ENCODE measurements around the gene KCNQ1.
"Not testable (repeated sequence)": the region's sequence is repeated elsewhere in the genome, so short reads cannot be mapped to it uniquely, and the experiment has no call there.

The KCNQ1 gene

DNA sequence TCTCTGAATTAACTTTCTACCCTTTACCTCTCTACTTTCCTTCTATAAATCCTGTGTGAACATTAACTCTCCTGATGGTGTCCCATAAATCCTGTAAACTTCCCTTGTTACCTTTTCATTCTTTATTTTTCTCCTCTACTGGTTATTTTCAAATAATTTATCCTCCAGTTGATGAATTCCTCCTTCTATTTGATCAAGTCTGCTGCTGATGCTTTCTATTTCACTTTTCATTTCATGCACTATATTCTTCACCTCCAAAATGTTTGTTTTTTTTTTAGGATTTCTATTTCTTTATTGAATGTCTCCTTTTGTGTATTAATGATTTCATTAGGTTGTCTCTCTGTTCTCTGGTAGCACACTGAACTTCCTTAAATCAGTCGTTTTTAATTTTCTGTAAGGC, 186.4 kb downstream of the KCNQ1 start:
- no peak for DNase-seq (ENCODE audit: low read depth)
- H3K4me3 ChIP-seq (ENCODE audit: low read length), result no peak overlapping the region
- TF ChIP-seq, protein P1, sequence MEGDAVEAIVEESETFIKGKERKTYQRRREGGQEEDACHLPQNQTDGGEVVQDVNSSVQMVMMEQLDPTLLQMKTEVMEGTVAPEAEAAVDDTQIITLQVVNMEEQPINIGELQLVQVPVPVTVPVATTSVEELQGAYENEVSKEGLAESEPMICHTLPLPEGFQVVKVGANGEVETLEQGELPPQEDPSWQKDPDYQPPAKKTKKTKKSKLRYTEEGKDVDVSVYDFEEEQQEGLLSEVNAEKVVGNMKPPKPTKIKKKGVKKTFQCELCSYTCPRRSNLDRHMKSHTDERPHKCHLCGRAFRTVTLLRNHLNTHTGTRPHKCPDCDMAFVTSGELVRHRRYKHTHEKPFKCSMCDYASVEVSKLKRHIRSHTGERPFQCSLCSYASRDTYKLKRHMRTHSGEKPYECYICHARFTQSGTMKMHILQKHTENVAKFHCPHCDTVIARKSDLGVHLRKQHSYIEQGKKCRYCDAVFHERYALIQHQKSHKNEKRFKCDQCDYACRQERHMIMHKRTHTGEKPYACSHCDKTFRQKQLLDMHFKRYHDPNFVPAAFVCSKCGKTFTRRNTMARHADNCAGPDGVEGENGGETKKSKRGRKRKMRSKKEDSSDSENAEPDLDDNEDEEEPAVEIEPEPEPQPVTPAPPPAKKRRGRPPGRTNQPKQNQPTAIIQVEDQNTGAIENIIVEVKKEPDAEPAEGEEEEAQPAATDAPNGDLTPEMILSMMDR (IDR thresholded peaks at IDR 0.05; ENCODE audit: insufficient read depth, low read depth, low read length, missing control alignments), result no peak

GRCh38 chr11:2639763-2640162, 195.0 kb downstream of the KCNQ1 start:
- not testable (repeated sequence) for DNase-seq (ENCODE audit: low read depth); H3K4me3 ChIP-seq (ENCODE audit: low read length)

DNA sequence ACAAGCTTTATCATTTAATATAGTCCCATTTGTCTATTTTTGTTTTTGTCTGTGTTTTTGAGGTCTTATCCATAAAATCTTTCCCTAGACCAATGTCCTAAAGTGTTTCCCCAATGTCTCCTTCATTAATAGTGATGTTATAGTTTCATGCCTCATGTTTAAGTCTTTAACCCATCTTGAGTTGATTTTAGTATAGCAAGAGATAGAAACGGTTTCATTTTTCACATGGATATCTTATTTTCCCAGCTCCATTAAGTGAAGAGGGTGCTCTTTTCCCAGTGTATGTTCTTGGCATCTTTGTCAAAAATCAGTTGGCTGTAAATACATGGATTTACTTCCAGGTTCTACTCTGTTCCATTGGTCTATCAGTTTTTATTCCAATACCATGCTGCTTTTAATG, 196.8 kb downstream of the KCNQ1 start:
- TF ChIP-seq, protein P1 (IDR thresholded peaks at IDR 0.05; ENCODE audit: insufficient read depth, low read depth, low read length, missing control alignments), result no peak
- no peak for DNase-seq (ENCODE audit: low read depth)
- no peak overlapping the region for H3K4me3 ChIP-seq (ENCODE audit: low read length)

DNA sequence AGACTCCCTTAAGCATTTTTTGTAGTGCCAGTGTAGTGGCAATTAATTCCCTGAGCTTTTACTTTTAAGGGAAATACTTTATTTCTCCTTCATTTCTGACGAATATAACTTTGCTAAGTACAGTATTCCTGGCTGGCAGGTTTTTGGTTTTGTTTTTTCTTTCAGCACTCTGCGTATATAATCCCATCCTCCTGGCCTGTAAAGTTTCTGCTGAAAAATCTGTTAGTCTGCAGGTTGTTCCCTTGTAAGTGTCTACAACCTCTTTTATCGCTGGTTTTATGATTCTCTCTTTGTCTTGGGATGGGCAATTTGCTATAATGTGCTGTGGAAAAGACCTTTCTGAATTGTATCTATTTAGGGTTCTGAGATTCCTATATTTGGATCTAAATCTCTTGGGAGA, 198.9 kb downstream of the KCNQ1 start:
- no peak for DNase-seq (ENCODE audit: low read depth)
- H3K4me3 ChIP-seq (ENCODE audit: low read length), result no peak overlapping the region
- TF ChIP-seq, protein P1 (IDR thresholded peaks at IDR 0.05; ENCODE audit: insufficient read depth, low read depth, low read length, missing control alignments), result no peak

GRCh38 chr11:2644844-2645778, 200.3 kb downstream of the KCNQ1 start:
- DNase-seq (ENCODE audit: low read depth), result no peak
- TF ChIP-seq, protein P1 (IDR thresholded peaks at IDR 0.05; ENCODE audit: insufficient read depth, low read depth, low read length, missing control alignments), result no peak
- H3K4me3 ChIP-seq (ENCODE audit: low read length), result no peak overlapping the region

GRCh38 chr11:2645779-2646118, 200.9 kb downstream of the KCNQ1 start:
- no peak overlapping the region for H3K4me3 ChIP-seq (ENCODE audit: low read length)
- DNase-seq (ENCODE audit: low read depth), result no peak
- TF ChIP-seq, protein P1 (IDR thresholded peaks at IDR 0.05; ENCODE audit: insufficient read depth, low read depth, low read length, missing control alignments), result no peak

GRCh38 chr11:2647167-2647566, 202.4 kb downstream of the KCNQ1 start:
- H3K4me3 ChIP-seq (ENCODE audit: low read length), result no peak overlapping the region
- TF ChIP-seq, protein P1 (IDR thresholded peaks at IDR 0.05; ENCODE audit: insufficient read depth, low read depth, low read length, missing control alignments), result no peak
- no peak for DNase-seq (ENCODE audit: low read depth)

Data from epithelial cell of esophagus (primary cell).